ENCODE data around the gene ZNF280A.
"Not testable (repeated sequence)": the region's sequence is repeated elsewhere in the genome, so short reads cannot be mapped to it uniquely, and the experiment has no call there.

The ZNF280A gene

DNA sequence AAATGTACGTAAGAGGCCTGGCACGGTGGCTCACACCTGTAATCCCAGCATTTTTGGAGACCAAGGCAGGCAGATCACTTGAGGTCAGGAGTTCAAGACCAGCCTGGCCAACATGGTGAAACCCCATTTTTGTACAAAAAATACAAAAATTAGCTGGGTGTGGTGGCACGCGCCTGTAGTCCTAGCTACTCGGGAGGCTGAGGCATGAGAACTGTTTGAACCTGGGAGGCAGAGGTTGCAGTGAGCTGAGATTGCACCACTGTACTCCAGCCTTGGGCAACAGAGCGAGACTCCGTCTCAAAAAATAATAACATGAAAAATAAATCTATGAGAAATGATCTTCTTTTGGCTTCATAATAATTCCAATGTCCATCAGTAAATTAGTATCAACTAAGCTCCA lies 9.2 kb downstream of the ZNF280A start:
- H3K4me3 ChIP-seq (ENCODE audit: low read depth, low read length); H2AFZ ChIP-seq (ENCODE audit: low read length, unreplicated experiment); H3K27ac ChIP-seq (ENCODE audit: low read depth, low read length); H3K79me2 ChIP-seq (ENCODE audit: control insufficient read depth, insufficient read depth, low read length, unreplicated experiment); H3K36me3 ChIP-seq (ENCODE audit: insufficient read depth, low read length); H3K4me1 ChIP-seq (ENCODE audit: control insufficient read depth, insufficient read depth, low read length, unreplicated experiment): not testable (repeated sequence)
- H3K27me3 ChIP-seq (ENCODE audit: insufficient read depth, low read length) = peaks cover 31% of the 10 kb centered on the region

DNA sequence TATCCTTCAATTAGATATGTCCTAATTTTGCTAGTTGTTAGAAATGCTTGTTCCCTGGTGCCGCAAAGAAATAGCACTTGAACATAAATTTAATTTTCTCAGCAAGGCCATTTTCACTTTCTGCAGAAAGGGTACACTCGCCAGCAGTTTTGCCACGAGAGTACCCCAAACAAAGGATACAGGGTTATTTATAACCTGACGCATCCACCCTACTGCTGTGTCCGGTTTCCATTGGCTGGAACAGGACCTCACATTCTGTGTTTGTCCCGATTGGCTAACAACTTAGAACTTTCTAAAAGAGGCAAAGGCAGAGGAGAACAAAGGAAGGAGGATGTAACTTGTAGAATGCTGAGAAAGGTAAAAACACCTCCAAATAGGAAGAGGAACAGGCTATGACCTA lies 10.2 kb downstream of the ZNF280A start:
- not testable (repeated sequence) for H3K4me1 ChIP-seq (ENCODE audit: control insufficient read depth, insufficient read depth, low read length, unreplicated experiment); H3K4me3 ChIP-seq (ENCODE audit: low read depth, low read length); H2AFZ ChIP-seq (ENCODE audit: low read length, unreplicated experiment); H3K79me2 ChIP-seq (ENCODE audit: control insufficient read depth, insufficient read depth, low read length, unreplicated experiment); H3K27ac ChIP-seq (ENCODE audit: low read depth, low read length); H3K36me3 ChIP-seq (ENCODE audit: insufficient read depth, low read length)
- peaks cover 22% of the 10 kb centered on the region for H3K27me3 ChIP-seq (ENCODE audit: insufficient read depth, low read length)

DNA sequence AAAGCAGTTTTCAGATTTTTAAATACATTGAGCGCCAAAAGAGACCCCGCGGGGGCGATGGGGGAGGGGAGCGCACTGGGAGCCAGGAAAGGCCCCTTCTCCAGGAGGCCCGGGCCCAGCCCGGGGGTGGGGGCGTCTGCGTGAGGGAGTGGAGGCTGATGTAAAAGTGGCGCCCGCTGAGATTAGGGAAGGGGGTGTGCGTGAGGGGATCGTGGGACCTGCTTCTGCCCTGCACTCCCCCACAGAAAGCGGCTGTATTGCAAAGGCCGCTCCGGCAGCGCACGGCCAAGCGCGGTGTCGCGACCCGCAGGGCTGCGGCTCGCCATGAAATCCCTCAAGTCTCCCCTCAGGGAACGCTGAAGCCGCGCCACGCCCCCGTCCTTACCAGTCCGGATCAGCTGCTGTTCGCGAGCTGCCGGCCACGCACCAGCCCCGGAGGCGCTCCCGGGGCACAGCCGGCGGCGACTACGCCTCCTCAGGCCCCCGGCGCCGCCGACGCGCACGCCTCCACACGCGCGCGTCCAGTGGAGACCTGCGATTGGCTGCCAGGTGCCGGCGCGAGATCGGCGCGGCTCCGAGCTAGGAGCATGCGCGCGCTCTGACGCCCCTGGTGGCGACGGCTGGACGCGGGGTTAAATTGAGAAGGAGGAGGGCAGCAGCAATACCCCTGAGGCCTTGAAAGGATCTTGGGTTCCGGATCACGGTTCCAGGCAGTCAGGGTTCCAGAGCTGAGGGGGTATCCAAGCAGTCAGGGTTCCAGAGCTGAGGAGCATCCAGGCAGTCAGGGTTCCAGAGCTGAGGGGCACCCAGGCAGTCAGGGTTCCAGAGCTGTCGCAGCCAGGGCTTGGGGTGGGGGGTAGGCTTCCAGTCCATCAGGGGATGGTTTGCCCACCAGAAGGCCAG lies 11.5 kb downstream of the ZNF280A start, which contains the start of gene ZNF280B:
Gene ZNF280B (minus strand): TSS at position 469 of the 903 bp plus-strand sequence. CDS start 19,344 bp downstream, outside the sequence.
- H3K4me3 ChIP-seq (ENCODE audit: low read depth, low read length) = peak within 1 kb of the TSS; percentile 90
- peak within 1 kb of the TSS; percentile 60 for H2AFZ ChIP-seq (ENCODE audit: low read length, unreplicated experiment)
- peaks cover 3% of the 10 kb centered on the region for H3K4me1 ChIP-seq (ENCODE audit: control insufficient read depth, insufficient read depth, low read length, unreplicated experiment)
- H3K36me3 ChIP-seq (ENCODE audit: insufficient read depth, low read length) = no peaks in the 10 kb centered on the region
- H3K79me2 ChIP-seq (ENCODE audit: control insufficient read depth, insufficient read depth, low read length, unreplicated experiment) = no peaks in the 10 kb centered on the region
- H3K27ac ChIP-seq (ENCODE audit: low read depth, low read length) = no peak within 1 kb of the TSS
- peaks cover 10% of the 10 kb centered on the region for H3K27me3 ChIP-seq (ENCODE audit: insufficient read depth, low read length)

DNA sequence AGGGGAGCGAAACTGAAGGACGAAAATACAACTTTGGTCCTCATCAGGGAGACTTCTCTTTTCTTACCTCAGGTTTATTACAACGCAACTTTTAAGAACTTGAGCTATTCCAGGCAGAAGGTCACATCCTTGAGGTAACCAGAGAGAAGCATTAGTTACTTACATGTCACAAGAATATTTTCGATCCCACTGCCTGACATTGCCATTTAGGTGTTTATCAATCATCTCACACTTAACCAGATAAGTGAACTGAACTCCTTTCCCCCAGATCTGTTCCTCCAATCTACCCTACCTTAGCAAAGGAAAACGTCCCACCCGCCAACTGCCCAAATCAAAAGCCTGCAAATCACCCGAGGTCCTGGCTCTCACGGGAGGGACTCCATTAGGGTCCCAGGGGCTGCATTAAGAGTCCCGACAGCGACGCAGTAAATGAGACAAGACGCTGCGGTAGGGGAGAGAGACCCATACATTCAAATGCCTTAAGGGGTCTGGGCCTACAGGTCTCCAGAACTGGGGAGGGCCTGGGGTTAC lies 12.3 kb downstream of the ZNF280A start:
- Histone ChIP-seq H3K27me3 (ENCODE audit: insufficient read depth, low read length) (peaks cover 10% of the 10 kb centered on the region), H3K27ac (ENCODE audit: low read depth, low read length) (no peak overlapping the region), H3K79me2 (ENCODE audit: control insufficient read depth, insufficient read depth, low read length, unreplicated experiment) (no peaks in the 10 kb centered on the region), H2AFZ (ENCODE audit: low read length, unreplicated experiment) (no peak overlapping the region), H3K36me3 (ENCODE audit: insufficient read depth, low read length) (no peaks in the 10 kb centered on the region), H3K4me3 (ENCODE audit: low read depth, low read length) (peak overlapping the region; percentile 90), H3K4me1 (ENCODE audit: control insufficient read depth, insufficient read depth, low read length, unreplicated experiment) (peaks cover 3% of the 10 kb centered on the region)

DNA sequence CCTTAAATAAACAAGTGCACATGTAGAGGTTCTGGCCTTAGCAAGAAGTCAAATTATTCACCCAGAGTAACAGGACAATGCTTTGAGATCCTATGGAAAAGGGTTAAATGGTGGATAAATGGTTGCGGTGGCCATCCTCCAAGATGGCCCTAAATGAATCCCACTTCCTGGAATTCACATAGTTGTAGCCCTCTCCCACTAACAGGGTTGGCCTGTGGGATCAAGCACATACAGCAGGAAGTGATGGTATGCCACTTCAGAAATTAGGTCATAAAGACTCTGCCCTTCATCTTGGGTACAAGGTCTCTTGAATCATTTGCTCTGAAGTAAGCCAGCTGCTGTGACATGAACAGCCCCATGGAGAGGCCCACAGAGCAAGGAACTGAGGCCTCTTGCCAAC lies 13.3 kb downstream of the ZNF280A start:
- Histone ChIP-seq H2AFZ (ENCODE audit: low read length, unreplicated experiment) (no peak overlapping the region), H3K4me1 (ENCODE audit: control insufficient read depth, insufficient read depth, low read length, unreplicated experiment) (peaks cover 3% of the 10 kb centered on the region), H3K79me2 (ENCODE audit: control insufficient read depth, insufficient read depth, low read length, unreplicated experiment) (no peaks in the 10 kb centered on the region), H3K27me3 (ENCODE audit: insufficient read depth, low read length) (no peaks in the 10 kb centered on the region), H3K36me3 (ENCODE audit: insufficient read depth, low read length) (no peaks in the 10 kb centered on the region), H3K27ac (ENCODE audit: low read depth, low read length) (no peak overlapping the region), H3K4me3 (ENCODE audit: low read depth, low read length) (no peak overlapping the region)

DNA sequence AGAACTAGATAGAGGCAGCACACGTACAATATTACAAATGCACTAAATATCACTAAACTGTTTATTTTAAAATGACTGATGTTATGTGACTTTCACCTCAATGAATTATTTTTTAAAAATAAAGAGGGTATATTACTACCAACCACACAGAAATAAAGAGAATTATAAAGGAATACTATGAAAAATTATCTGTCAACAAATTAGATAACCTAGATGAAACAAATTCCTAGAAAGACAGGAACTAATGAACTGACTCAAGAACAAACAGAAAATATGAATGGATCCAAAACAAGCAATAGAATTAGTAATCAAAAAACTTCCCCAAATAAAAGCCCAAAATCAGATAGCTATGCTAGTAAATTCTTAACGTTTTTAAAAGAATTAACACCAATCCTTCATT lies 21.8 kb downstream of the ZNF280A start:
- no peaks in the 10 kb centered on the region for H3K36me3 ChIP-seq (ENCODE audit: insufficient read depth, low read length)
- no peaks in the 10 kb centered on the region for H3K27me3 ChIP-seq (ENCODE audit: insufficient read depth, low read length)
- H3K4me3 ChIP-seq (ENCODE audit: low read depth, low read length) = no peak overlapping the region
- no peak overlapping the region for H3K27ac ChIP-seq (ENCODE audit: low read depth, low read length)
- H2AFZ ChIP-seq (ENCODE audit: low read length, unreplicated experiment) = no peak overlapping the region
- H3K79me2 ChIP-seq (ENCODE audit: control insufficient read depth, insufficient read depth, low read length, unreplicated experiment) = no peaks in the 10 kb centered on the region
- no peaks in the 10 kb centered on the region for H3K4me1 ChIP-seq (ENCODE audit: control insufficient read depth, insufficient read depth, low read length, unreplicated experiment)

DNA sequence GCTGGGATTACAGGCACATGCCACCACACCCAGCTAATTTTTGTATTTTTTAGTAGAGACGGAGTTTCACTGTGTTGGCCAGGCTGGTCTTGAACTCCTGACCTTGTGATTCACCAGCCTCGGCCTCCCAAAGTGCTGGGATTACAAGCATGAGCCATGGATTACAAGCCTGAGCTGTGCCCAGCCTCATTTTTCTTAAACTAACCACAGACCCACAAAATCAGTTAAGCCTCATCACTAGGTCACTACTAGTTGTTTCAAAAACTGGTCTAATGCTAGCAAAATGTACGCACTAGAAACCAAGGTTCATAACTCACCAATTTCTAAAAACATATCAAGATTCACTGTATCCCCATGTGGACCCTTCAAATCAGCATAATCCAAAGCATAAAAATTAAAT lies 28.5 kb downstream of the ZNF280A start:
- not testable (repeated sequence) for H3K4me1 ChIP-seq (ENCODE audit: control insufficient read depth, insufficient read depth, low read length, unreplicated experiment); H3K36me3 ChIP-seq (ENCODE audit: insufficient read depth, low read length); H3K4me3 ChIP-seq (ENCODE audit: low read depth, low read length); H3K27me3 ChIP-seq (ENCODE audit: insufficient read depth, low read length); H3K79me2 ChIP-seq (ENCODE audit: control insufficient read depth, insufficient read depth, low read length, unreplicated experiment); H2AFZ ChIP-seq (ENCODE audit: low read length, unreplicated experiment); H3K27ac ChIP-seq (ENCODE audit: low read depth, low read length)

DNA sequence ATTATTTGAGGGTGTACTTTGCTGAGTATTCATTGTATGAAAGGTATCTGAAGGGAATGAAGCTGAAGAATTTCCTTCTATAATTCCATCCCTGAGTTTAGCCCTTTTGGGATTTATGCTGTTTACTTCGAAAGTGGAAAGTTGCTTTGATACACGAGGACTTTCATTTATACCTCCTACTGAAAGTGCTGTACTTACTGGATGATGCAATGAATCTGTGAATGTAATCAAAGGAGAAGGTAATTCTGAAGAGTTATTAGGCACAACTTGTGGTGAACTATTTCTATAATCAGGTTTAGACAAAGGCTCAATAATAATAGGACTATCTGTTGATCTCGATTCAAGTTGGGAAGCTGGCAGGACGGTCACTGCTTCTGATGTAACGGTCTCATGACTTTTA lies 31.3 kb downstream of the ZNF280A start:
- no peak overlapping the region for H2AFZ ChIP-seq (ENCODE audit: low read length, unreplicated experiment)
- H3K4me3 ChIP-seq (ENCODE audit: low read depth, low read length) = no peak overlapping the region
- H3K36me3 ChIP-seq (ENCODE audit: insufficient read depth, low read length) = no peaks in the 10 kb centered on the region
- H3K27ac ChIP-seq (ENCODE audit: low read depth, low read length) = no peak overlapping the region
- no peaks in the 10 kb centered on the region for H3K27me3 ChIP-seq (ENCODE audit: insufficient read depth, low read length)
- no peaks in the 10 kb centered on the region for H3K79me2 ChIP-seq (ENCODE audit: control insufficient read depth, insufficient read depth, low read length, unreplicated experiment)
- H3K4me1 ChIP-seq (ENCODE audit: control insufficient read depth, insufficient read depth, low read length, unreplicated experiment) = no peaks in the 10 kb centered on the region

DNA sequence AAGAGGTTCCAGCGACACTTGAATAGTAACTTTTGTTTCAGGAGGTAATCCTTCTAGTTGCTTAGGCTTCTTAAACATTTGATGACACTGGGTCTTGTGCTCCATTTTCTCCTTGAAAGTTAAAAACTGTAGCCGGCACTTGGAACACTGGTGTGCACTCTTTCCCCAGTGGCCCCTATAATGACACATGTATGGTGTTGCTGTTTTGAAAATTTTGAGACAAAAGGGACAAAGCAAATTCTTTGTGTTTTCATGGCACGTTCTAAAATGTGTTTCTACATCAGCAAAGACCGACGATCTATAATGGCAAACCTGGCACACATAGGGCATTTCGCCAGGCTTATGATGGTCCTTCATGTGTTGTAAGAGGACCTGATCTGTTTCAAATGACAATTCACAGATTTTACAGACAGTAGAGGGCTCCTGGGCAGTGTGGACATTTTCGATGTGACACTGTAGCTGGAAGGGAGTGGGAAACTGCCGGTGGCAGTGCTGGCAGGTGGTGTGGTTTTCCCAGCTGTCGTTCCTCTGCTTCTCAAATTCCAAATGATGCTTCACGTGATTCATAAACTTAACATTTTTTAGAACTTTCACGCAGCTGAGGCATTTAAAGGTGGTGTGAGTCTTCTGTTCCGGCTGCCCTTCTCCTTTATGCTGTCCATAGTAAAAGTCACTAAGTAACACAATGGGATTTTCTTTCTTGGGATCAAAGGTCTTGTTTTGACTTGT lies 32.0 kb downstream of the ZNF280A start:
- no peak overlapping the region for H3K27ac ChIP-seq (ENCODE audit: low read depth, low read length)
- H3K4me3 ChIP-seq (ENCODE audit: low read depth, low read length) = no peak overlapping the region
- no peak overlapping the region for H2AFZ ChIP-seq (ENCODE audit: low read length, unreplicated experiment)
- H3K79me2 ChIP-seq (ENCODE audit: control insufficient read depth, insufficient read depth, low read length, unreplicated experiment) = no peaks in the 10 kb centered on the region
- H3K4me1 ChIP-seq (ENCODE audit: control insufficient read depth, insufficient read depth, low read length, unreplicated experiment) = no peaks in the 10 kb centered on the region
- no peaks in the 10 kb centered on the region for H3K36me3 ChIP-seq (ENCODE audit: insufficient read depth, low read length)
- no peaks in the 10 kb centered on the region for H3K27me3 ChIP-seq (ENCODE audit: insufficient read depth, low read length)

DNA sequence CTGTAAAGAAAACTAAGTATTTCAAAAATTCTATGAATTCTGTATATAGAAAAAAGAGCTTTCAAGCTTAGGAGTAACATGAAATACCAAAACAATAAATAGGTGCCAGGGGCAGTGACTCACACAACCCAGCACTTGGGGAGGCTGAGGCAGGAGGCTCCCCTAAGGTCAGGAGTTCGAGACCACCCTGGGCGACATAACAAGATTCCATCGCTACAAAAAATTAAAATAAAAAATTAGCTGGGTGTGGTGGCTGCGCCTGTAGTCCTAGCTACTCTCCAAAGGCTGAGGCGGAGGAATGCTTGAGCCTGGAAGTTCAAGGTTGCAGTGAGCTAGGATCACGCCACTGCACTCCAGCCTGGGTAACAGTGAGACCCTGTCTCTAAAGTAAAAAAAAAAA lies 33.0 kb downstream of the ZNF280A start:
- no peaks in the 10 kb centered on the region for H3K36me3 ChIP-seq (ENCODE audit: insufficient read depth, low read length)
- H2AFZ ChIP-seq (ENCODE audit: low read length, unreplicated experiment) = no peak overlapping the region
- no peak overlapping the region for H3K27ac ChIP-seq (ENCODE audit: low read depth, low read length)
- no peak overlapping the region for H3K4me3 ChIP-seq (ENCODE audit: low read depth, low read length)
- H3K79me2 ChIP-seq (ENCODE audit: control insufficient read depth, insufficient read depth, low read length, unreplicated experiment) = no peaks in the 10 kb centered on the region
- no peaks in the 10 kb centered on the region for H3K4me1 ChIP-seq (ENCODE audit: control insufficient read depth, insufficient read depth, low read length, unreplicated experiment)
- no peaks in the 10 kb centered on the region for H3K27me3 ChIP-seq (ENCODE audit: insufficient read depth, low read length)

Data from ACC112 (cell line).